CD4-positive, alpha-beta T cell (primary cell): ENCODE results near the gene MKLN1. TPM values are rescaled to one million over a fixed set of nuclear protein-coding genes. Genes with fewer than 3 reads are reported as not detected.

Source experiments
- ATAC-seq: fragments of 200-7000 bp; cut with Tn5 transposase; one replicate; pipeline ENCODE4 v1.10.0; 2022; ENCODE audit warnings: mild to moderate bottlenecking; ENCODE audit not compliant: poor library complexity
- CTCF ChIA-PET: fragments of 350-600 bp; sonication (Branson Sonifier 250); formaldehyde crosslinking; loops from one replicate; lab custom pipeline; 2021; ENCODE audit warnings: antibody characterized with exemption, inconsistent platforms; lab: Charles Lee
- POLR2A ChIA-PET: fragments of 350-600 bp; sonication (Branson Sonifier 250); formaldehyde crosslinking; loops from one replicate; lab custom pipeline; 2021; ENCODE audit warnings: antibody characterized with exemption, inconsistent platforms; lab: Charles Lee
- DNase-seq, 14 experiments: peaks; one replicate each; pipeline ENCODE4 v3.0.0-alpha.2; 2013 to 2020; ENCODE audit warnings: mixed read lengths in 2 of 14
- H3K27ac ChIP-seq, 2 donors: one replicate each; pipeline versions ENCODE4 v1.5.1 to v1.7.0; 2013; ENCODE audit warnings: low read length in 2 of 2, low read depth in 1 of 2, mild to moderate bottlenecking in 1 of 2
- H3K27me3 ChIP-seq, 2 experiments: 1 replicate in 1 of 2; 2 replicates in 1 of 2; pipeline versions ENCODE4 v1.6.1 to v1.7.0; 2013; ENCODE audit warnings: low read length in 2 of 2, control low read depth in 1 of 2, mild to moderate bottlenecking in 1 of 2, moderate library complexity in 1 of 2; ENCODE audit not compliant: insufficient read depth in 2 of 2, control insufficient read depth in 1 of 2
- H3K36me3 ChIP-seq: one replicate; pipeline ENCODE4 v1.6.1; 2013; ENCODE audit warnings: low read length, control low read depth; ENCODE audit not compliant: insufficient read depth
- H3K4me1 ChIP-seq: one replicate; pipeline ENCODE4 v1.6.1; 2013; ENCODE audit warnings: low read length, control low read depth; ENCODE audit not compliant: insufficient read depth
- H3K4me3 ChIP-seq: one replicate; pipeline ENCODE4 v1.5.1; 2013; ENCODE audit warnings: mild to moderate bottlenecking, low read length, moderate library complexity
- H3K9me3 ChIP-seq, 2 experiments: 1 replicate in 1 of 2; 2 replicates in 1 of 2; pipeline versions ENCODE4 v1.6.1 to v1.7.0; 2013; ENCODE audit warnings: low read length in 2 of 2, mild to moderate bottlenecking in 2 of 2, control low read depth in 1 of 2, moderate library complexity in 1 of 2; ENCODE audit not compliant: control insufficient read depth in 1 of 2, insufficient read depth in 1 of 2
- H3K27ac Mint-ChIP-seq: one replicate; pipeline ENCODE4 v1.8.0; 2020; ENCODE audit warnings: mixed read lengths
- H3K27me3 Mint-ChIP-seq: one replicate; pipeline ENCODE4 v1.8.0; 2021; ENCODE audit warnings: mixed read lengths
- H3K36me3 Mint-ChIP-seq: one replicate; pipeline ENCODE4 v1.8.0; 2021; ENCODE audit warnings: low read depth, mixed read lengths
- H3K4me1 Mint-ChIP-seq: one replicate; pipeline ENCODE4 v1.8.0; 2021; ENCODE audit warnings: low read depth, mixed read lengths
- H3K4me3 Mint-ChIP-seq: one replicate; pipeline ENCODE4 v1.8.0; 2020; ENCODE audit warnings: mild to moderate bottlenecking, mixed read lengths
- H3K9me3 Mint-ChIP-seq: one replicate; pipeline ENCODE4 v1.8.0; 2020; ENCODE audit warnings: mixed read lengths
- intact Hi-C, 2 experiments: fragments of 100-400 bp; cut with DNase I in 1 of 2; cut with micrococcal nuclease in 1 of 2; formaldehyde crosslinking; loops; one replicate each; pipeline versions ENCODE4 v1.15.1 to v1.9.0; 2023 to 2025; cut with DNase I, micrococcal nuclease
- total RNA-seq, 174 experiments: library from RNA in 2 of 174; stranded (reverse) in 2 of 174; gene quantifications; one replicate each; pipeline ENCODE4 v1.2.3 and lab custom pipeline; 2021 to 2026
- TF ChIP-seq, protein P1 (sequence below): fragments of 200-600 bp; IDR thresholded peaks from one replicate; pipeline ENCODE4 v1.8.0; 2022; ENCODE audit warnings: antibody characterized with exemption, mild to moderate bottlenecking

MKLN1 gene
- total RNA-seq, 2 experiments from 2014 or later, result 47.2 to 53.7 TPM

DNA sequence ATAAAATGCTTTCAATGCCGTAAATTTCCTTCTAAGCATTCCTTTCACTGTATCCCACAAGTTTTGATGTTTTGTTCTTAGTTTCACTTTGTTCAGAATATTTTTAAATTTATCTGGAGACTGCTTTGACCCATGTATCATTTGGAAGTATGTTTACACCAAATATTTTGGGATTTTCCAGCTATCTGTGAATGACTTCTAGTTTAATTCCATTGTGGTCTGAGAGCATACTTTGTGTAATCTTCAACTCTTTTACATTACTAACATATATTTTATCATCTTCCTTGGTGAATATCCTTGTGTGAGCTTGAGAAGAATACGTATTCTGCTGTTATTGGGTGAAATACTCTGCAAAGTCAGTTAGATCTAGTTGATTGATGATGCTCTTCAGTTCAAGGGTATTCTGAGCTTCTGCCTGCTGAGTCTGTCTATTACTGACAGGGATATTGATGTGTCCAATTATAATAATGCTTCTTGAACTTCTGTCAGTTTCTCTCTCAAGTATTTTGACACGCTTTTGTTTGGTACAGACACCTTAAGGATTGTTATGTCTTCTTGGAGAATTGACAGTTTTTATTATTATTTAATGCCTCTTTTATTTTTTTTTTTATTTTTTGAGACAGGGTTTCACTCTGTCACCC is 31.6 kb downstream of the MKLN1 start:
- H3K4me1 Mint-ChIP-seq, result peaks cover 90% of the 10 kb centered on the region
- Histone ChIP-seq H3K9me3 (no peaks in the 10 kb centered on the region), H3K36me3 (no peaks in the 10 kb centered on the region), H3K27ac (no peak overlapping the region), H3K4me3 (no peak overlapping the region), H3K4me1 (peaks cover 12% of the 10 kb centered on the region), H3K27me3 (no peaks in the 10 kb centered on the region)
- H3K4me3 Mint-ChIP-seq, result peak overlapping the region; percentile 40
- POLR2A ChIA-PET, result interaction anchor here (0.7 kb wide), 1 partner anchor 12 kb away, joined by 4 read pairs; no protein-coding TSS in a partner anchor
- H3K27ac Mint-ChIP-seq, result no peak overlapping the region
- CTCF ChIA-PET, result no interaction called here
- H3K36me3 Mint-ChIP-seq, result no peaks in the 10 kb centered on the region
- H3K27me3 Mint-ChIP-seq, result no peaks in the 10 kb centered on the region
- no peaks in the 10 kb centered on the region for H3K9me3 Mint-ChIP-seq
- TF ChIP-seq, protein P1, sequence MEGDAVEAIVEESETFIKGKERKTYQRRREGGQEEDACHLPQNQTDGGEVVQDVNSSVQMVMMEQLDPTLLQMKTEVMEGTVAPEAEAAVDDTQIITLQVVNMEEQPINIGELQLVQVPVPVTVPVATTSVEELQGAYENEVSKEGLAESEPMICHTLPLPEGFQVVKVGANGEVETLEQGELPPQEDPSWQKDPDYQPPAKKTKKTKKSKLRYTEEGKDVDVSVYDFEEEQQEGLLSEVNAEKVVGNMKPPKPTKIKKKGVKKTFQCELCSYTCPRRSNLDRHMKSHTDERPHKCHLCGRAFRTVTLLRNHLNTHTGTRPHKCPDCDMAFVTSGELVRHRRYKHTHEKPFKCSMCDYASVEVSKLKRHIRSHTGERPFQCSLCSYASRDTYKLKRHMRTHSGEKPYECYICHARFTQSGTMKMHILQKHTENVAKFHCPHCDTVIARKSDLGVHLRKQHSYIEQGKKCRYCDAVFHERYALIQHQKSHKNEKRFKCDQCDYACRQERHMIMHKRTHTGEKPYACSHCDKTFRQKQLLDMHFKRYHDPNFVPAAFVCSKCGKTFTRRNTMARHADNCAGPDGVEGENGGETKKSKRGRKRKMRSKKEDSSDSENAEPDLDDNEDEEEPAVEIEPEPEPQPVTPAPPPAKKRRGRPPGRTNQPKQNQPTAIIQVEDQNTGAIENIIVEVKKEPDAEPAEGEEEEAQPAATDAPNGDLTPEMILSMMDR, result no peak
- DNase-seq, result no peak
- intact Hi-C loops, result loop anchor here in 1 of 2 experiments (5.0 kb wide), 1 partner anchor 43 kb away; no protein-coding TSS in a partner anchor
- ATAC-seq, result no peak

DNA sequence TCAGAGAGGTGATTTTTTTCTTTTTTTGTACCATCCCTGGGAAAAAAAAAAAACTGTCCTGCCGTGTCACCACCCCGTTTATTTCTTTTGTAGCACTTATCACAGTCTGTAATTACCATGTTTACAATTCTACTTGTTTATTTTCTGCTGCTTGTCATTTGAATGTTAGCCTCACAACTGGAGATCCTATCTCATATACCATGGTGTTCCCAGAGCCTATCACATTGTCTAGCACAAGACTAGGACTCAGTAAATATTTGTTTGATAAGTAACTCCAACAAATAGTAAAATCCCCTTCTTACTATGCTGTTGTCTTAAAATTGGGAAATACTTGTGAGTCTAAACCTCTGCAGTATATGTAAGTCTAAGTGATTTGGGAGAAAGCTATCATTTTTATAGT is 36.0 kb downstream of the MKLN1 start:
- intact Hi-C loops, result no loop called here
- no peak overlapping the region for H3K27ac Mint-ChIP-seq

GRCh38 chr7:131364767-131365344 is 37.2 kb downstream of the MKLN1 start:
- Mint-ChIP-seq H3K27ac (no peak overlapping the region), H3K9me3 (no peaks in the 10 kb centered on the region), H3K36me3 (no peaks in the 10 kb centered on the region), H3K27me3 (no peaks in the 10 kb centered on the region), H3K4me1 (peaks cover 100% of the 10 kb centered on the region), H3K4me3 (peak overlapping the region; percentile 2)
- no peaks in the 10 kb centered on the region for H3K9me3 ChIP-seq
- POLR2A ChIA-PET, result interaction anchor here (1.6 kb wide), 1 partner anchor 37 kb away, joined by 4 read pairs; the partner anchor contains the start of gene MKLN1
- intact Hi-C loops, result no loop called here
- DNase-seq (no peak), ATAC-seq (no peak)
- peaks cover 3% of the 10 kb centered on the region for H3K4me1 ChIP-seq
- TF ChIP-seq, protein P1, result no peak
- no peak overlapping the region for H3K27ac ChIP-seq
- CTCF ChIA-PET, result interaction anchor here (1.0 kb wide), 1 partner anchor 34 kb away, joined by 4 read pairs; no protein-coding TSS in a partner anchor
- no peak overlapping the region for H3K4me3 ChIP-seq
- no peaks in the 10 kb centered on the region for H3K27me3 ChIP-seq
- H3K36me3 ChIP-seq, result no peaks in the 10 kb centered on the region

More for the DNA sequence above, 36.0 kb downstream of the MKLN1 start:
- no peaks in the 10 kb centered on the region for H3K9me3 ChIP-seq
- no peaks in the 10 kb centered on the region for H3K27me3 ChIP-seq
- Mint-ChIP-seq H3K9me3 (no peaks in the 10 kb centered on the region), H3K27me3 (no peaks in the 10 kb centered on the region), H3K4me1 (peaks cover 98% of the 10 kb centered on the region), H3K36me3 (no peaks in the 10 kb centered on the region), H3K4me3 (no peak overlapping the region)
- ATAC-seq (no peak), DNase-seq (no peak)
- POLR2A ChIA-PET, result no interaction called here
- H3K4me3 ChIP-seq, result no peak overlapping the region
- TF ChIP-seq, protein P1, result no peak
- H3K4me1 ChIP-seq, result peaks cover 3% of the 10 kb centered on the region
- CTCF ChIA-PET, result interaction anchor here (0.7 kb wide), 1 partner anchor 294 kb away, joined by 3 read pairs; no protein-coding TSS in a partner anchor
- H3K36me3 ChIP-seq, result no peaks in the 10 kb centered on the region
- no peak overlapping the region for H3K27ac ChIP-seq
